NCI-H2227 treated with DMSO at 0.1 percent for 48 hours (cell line): Measurements from ENCODE around the gene KRT28.

Source experiments
- DNase-seq: peaks from one replicate; lab custom pipeline; 2025; lab: John Stamatoyannopoulos, UW

KRT28 gene

GRCh38 chr17:40799859-40800258 is at the start of gene KRT28:
Gene KRT28, minus strand, starts transcription at chr17:40799959. Its CDS starts 66 bp downstream, at chr17:40799893.
- no peak for DNase-seq

GRCh38 chr17:40848583-40849235 is 49.0 kb upstream of the KRT28 start:
- no peak for DNase-seq

- no peak for DNase-seq
These were observed 46.9 kb upstream of the KRT28 start for GRCh38 chr17:40846515-40847144.

DNA sequence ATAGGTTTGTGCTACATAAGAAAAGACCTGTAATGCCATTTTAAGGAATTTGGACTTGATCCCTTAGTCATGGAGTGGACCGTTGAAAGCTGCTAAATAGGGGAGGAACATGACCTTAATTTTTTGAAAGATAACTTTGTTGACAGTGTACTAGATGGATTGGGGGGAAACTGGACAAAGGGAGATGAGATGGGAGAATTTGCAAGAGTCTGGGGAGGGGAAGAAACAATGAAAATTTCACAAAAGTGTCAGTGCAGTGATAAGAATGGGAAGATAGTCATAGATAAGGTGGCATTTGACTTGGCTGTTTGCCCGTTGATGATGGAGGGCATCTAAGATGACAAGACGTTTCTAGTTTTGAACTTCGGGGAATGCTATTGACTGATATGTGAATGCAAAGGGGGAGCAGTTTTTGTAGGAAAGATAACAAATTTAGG is 44.9 kb upstream of the KRT28 start:
- DNase-seq: no peak

DNA sequence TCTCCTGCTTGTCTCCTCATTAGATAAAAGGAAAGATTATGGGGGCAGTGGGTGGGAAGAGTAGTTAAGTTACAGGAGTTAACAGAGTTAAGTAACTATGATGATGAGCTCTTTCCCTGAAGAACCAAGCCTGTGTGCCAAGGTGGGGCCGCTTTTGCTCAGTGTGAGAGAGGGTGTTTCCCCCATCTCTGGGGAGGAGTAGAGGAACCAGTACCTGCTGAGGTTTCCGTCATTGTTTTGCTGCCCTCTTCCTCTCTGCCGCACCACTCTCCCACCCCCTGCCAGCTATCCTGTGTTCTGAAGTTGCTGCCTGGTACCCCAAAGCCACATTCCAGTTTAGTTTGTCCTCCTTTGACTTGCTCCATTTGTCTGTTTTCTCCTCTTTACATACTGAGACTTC is 43.5 kb upstream of the KRT28 start:
- no peak for DNase-seq

GRCh38 chr17:40841246-40841645 is 41.5 kb upstream of the KRT28 start:
- DNase-seq: no peak

DNA sequence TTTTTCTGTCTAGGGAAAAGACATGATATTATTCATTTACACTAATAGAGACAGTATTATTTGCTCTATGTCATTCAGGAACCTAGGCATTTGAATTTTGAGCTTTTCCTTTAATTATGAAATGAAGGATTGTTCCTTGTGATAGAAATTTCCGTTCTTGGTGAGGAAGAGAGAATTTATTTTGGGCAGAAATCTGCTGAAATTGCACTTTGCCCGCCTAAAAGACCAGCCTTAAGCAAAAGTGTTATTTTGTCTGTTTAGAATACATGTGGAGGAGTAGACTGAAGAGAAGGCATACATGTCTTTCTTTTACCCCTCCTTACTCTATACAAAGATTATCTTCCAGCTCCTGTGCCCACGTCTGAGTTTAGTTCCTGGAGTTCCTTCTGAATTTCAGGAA is 39.4 kb upstream of the KRT28 start:
- no peak for DNase-seq

DNA sequence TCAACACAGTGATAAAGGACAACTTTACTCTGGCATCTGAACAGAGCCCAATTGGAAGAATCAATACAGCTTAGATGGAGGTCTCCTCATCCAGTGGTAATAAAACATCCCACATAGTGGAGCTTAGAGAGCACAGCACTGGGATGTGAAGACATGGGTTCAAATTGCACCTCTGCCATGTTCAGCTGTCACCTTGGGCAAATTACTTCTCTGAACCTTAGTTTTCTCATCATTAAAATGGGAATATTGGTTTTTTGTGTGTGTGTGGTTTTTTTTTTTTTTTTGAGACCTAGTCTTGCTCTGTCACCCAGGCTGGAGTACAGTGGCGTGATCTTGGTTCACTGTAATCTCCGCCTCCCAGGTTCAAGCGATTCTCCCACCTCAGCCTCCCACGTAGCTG is 36.3 kb upstream of the KRT28 start:
- DNase-seq: no peak

DNA sequence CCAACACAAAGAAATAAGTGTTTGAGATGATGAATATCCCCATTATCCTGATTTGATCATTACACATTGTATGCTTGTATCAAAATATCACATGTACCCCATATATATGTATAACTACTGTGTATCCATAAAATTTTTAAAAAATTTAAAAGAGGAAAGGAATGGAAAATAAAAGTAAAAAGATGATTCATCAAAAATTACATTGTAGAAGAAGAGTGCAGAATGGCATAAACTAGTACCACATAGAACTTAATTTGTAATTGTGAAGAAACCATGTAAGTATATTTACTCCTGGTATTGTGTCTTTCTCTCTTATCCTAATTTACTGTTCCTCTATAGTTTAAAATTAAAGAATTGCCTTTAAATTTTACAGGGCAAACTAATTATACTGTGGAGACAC is 34.1 kb upstream of the KRT28 start:
- DNase-seq: no peak

GRCh38 chr17:40832840-40833239 is 33.1 kb upstream of the KRT28 start:
- no peak for DNase-seq

GRCh38 chr17:40830085-40830776 is 30.5 kb upstream of the KRT28 start:
- no peak for DNase-seq

- no peak for DNase-seq
These were observed 28.8 kb upstream of the KRT28 start for GRCh38 chr17:40828454-40829044.

- peak; percentile 32 for DNase-seq
These were observed 28.1 kb upstream of the KRT28 start for GRCh38 chr17:40827746-40828453.

GRCh38 chr17:40825599-40825998 is 25.8 kb upstream of the KRT28 start:
- DNase-seq: no peak

GRCh38 chr17:40824015-40824832 is 24.5 kb upstream of the KRT28 start:
- DNase-seq: no peak

- DNase-seq: no peak
These were observed 22.5 kb upstream of the KRT28 start, which contains the start of gene KRT10 for GRCh38 chr17:40822132-40822812. Gene KRT10, minus strand, starts transcription at chr17:40822614. Its CDS starts 29 bp downstream, at chr17:40822585.

- no peak for DNase-seq
These were observed 21.8 kb upstream of the KRT28 start for GRCh38 chr17:40821536-40821935.

DNA sequence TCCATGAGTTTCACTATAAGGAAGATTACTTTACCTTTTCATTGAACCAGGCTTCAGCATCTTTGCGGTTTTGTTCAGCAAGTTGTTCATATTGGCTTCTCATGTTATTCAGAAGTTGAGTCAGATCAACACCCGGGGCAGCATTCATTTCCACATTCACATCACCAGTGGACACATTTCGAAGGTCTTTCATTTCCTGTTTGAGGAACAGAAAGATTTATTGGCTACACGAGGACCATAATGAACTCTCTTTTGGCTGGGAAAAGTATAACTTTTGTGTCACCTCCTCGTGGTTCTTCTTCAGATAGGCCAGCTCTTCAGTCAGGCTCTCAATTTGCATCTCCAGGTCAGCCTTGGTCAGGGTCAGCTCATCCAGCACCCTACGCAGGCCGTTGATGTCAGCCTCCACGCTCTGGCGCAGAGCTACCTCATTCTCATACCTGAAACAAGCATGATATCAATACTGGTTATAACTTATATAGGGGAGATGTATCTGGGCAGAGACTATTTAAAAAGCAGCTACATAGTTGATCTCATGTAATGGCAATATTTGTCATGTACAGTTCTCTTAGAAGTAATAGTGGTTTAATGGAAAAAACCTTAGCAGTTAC is 20.6 kb upstream of the KRT28 start:
- DNase-seq: no peak

- DNase-seq: no peak
These were observed 19.9 kb upstream of the KRT28 start for GRCh38 chr17:40819528-40820125.
